Esophagus muscularis mucosa (tissue), 4 donors: ENCODE results near the gene PSD4. TPM values are rescaled to one million over a fixed set of nuclear protein-coding genes. Genes with fewer than 3 reads are reported as not detected.

Experiments
- DNase-seq: peaks from one replicate; pipeline ENCODE4 v3.0.0-alpha.2; 2017; ENCODE audit errors: extremely low spot score
- H3K27ac ChIP-seq, 4 donors: fragments of 200-600 bp; sonication (generic); replicated peaks in 1 of 4; 1 replicate in 3 of 4; 2 replicates in 1 of 4; pipeline ENCODE4 v1.5.1; 2016 to 2019; ENCODE audit warnings: mild to moderate bottlenecking in 1 of 4
- H3K27me3 ChIP-seq, 4 donors: fragments of 200-600 bp; sonication (generic); one replicate each; pipeline versions ENCODE4 v1.5.1 to v1.6.0; 2016 to 2019
- H3K36me3 ChIP-seq, 4 donors: fragments of 200-600 bp; sonication (generic); one replicate each; pipeline ENCODE4 v1.5.1; 2016 to 2019
- H3K4me1 ChIP-seq, 4 donors: fragments of 200-600 bp; sonication (generic); one replicate each; pipeline ENCODE4 v1.5.1; 2016 to 2019
- H3K4me3 ChIP-seq, 4 donors: fragments of 200-600 bp; sonication (generic); 1 replicate in 2 of 4; 2 replicates in 2 of 4; pipeline ENCODE4 v1.5.1; 2016 to 2019; ENCODE audit warnings: mild to moderate bottlenecking in 4 of 4, moderate library complexity in 1 of 4
- H3K9me3 ChIP-seq, 4 donors: fragments of 200-600 bp; sonication (generic); 1 replicate in 3 of 4; 2 replicates in 1 of 4; pipeline ENCODE4 v1.5.1; 2016 to 2019
- EP300 ChIP-seq: sonication (generic); formaldehyde crosslinking; IDR thresholded peaks from one replicate; pipeline ENCODE4 v1.6.1; 2017; ENCODE audit warnings: antibody characterized with exemption
- POLR2A ChIP-seq: fragments of 450-650 bp; IDR thresholded peaks from one replicate; pipeline ENCODE4 v1.6.1; 2017; ENCODE audit warnings: antibody characterized with exemption, moderate library complexity, mild to moderate bottlenecking, low read depth
- POLR2AphosphoS5 ChIP-seq, 2 donors: sonication (generic); formaldehyde crosslinking; IDR thresholded peaks; one replicate each; pipeline ENCODE4 v1.6.1; 2017; ENCODE audit warnings: antibody characterized with exemption in 2 of 2
- WGBS: methylation state at CpG from one replicate; pipeline ENCODE4 v1.1.5; 2018; 5-methylcytosine and 5-hydroxymethylcytosine counted together
- intact Hi-C: fragments of 100-400 bp; cut with DNase I; formaldehyde crosslinking; loops from one replicate; pipeline ENCODE4 v1.15.1; 2023
- total RNA-seq, 4 donors: library from RNA; depleted of rRNA; stranded (reverse); fragments of >200 nt; gene quantifications; one replicate each; pipeline versions ENCODE4 v1.1.0 to v1.2.1, GENCODE V29; 2016
- TF ChIP-seq, protein P1 (sequence below), 3 experiments: fragments of 200-600 bp in 2 of 3; fragments of 450-650 bp in 1 of 3; sonication (generic) in 2 of 3; IDR thresholded peaks; one replicate each; pipeline ENCODE4 v1.5.1; 2017 to 2019; ENCODE audit warnings: antibody characterized with exemption in 3 of 3, mild to moderate bottlenecking in 2 of 3, moderate library complexity in 1 of 3

Gene PSD4
- total RNA-seq, 4 donors from 2014 or later, result 3.1 to 4.6 (median 3.6) TPM

- intact Hi-C loops, result no loop called here
- Histone ChIP-seq H3K9me3 (no peaks in the 10 kb centered on the region), H3K4me3 (no peak overlapping the region), H3K27me3 (no peaks in the 10 kb centered on the region), H3K27ac (no peak overlapping the region), H3K36me3 (no peaks in the 10 kb centered on the region), H3K4me1 (peaks cover 38 to 68% (median 63%) of the 10 kb centered on the region in 4 donors)
- TF ChIP-seq POLR2AphosphoS5 (IDR thresholded peaks at IDR 0.05) (no peak), POLR2A (no peak), EP300 (no peak)
- WGBS, result 78% methylated on average over 4 of the region's 4 CpGs
- DNase-seq, result no peak
Measured at GRCh38 chr2:113214141-113214540, 40.4 kb downstream of the PSD4 start.

- no peaks in the 10 kb centered on the region for H3K27me3 ChIP-seq
- H3K4me1 ChIP-seq, result peaks cover 38 to 68% (median 63%) of the 10 kb centered on the region in 4 donors
- no peak for DNase-seq
- TF ChIP-seq POLR2AphosphoS5 (IDR thresholded peaks at IDR 0.05), result no peak
- TF ChIP-seq, protein P1, sequence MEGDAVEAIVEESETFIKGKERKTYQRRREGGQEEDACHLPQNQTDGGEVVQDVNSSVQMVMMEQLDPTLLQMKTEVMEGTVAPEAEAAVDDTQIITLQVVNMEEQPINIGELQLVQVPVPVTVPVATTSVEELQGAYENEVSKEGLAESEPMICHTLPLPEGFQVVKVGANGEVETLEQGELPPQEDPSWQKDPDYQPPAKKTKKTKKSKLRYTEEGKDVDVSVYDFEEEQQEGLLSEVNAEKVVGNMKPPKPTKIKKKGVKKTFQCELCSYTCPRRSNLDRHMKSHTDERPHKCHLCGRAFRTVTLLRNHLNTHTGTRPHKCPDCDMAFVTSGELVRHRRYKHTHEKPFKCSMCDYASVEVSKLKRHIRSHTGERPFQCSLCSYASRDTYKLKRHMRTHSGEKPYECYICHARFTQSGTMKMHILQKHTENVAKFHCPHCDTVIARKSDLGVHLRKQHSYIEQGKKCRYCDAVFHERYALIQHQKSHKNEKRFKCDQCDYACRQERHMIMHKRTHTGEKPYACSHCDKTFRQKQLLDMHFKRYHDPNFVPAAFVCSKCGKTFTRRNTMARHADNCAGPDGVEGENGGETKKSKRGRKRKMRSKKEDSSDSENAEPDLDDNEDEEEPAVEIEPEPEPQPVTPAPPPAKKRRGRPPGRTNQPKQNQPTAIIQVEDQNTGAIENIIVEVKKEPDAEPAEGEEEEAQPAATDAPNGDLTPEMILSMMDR (IDR thresholded peaks at IDR 0.05), result no peak
- no peak for TF ChIP-seq POLR2A
- TF ChIP-seq EP300, result no peak
- H3K9me3 ChIP-seq, result no peaks in the 10 kb centered on the region
- WGBS, result 100% methylated on average over 1 of the region's 2 CpGs
- intact Hi-C loops, result no loop called here
- H3K36me3 ChIP-seq, result no peaks in the 10 kb centered on the region
- H3K4me3 ChIP-seq, result no peak overlapping the region
- H3K27ac ChIP-seq, result no peak overlapping the region
Measured at GRCh38 chr2:113215056-113215455, 41.3 kb downstream of the PSD4 start.

- Histone ChIP-seq H3K27ac (peak overlapping the region in 1 of 4 donors; percentile 6), H3K4me1 (peaks cover 28 to 59% (median 53%) of the 10 kb centered on the region in 4 donors), H3K4me3 (no peak overlapping the region), H3K27me3 (no peaks in the 10 kb centered on the region), H3K36me3 (no peaks in the 10 kb centered on the region), H3K9me3 (no peaks in the 10 kb centered on the region)
- intact Hi-C loops, result no loop called here
- 100% methylated on average over 2 of the region's 2 CpGs for WGBS
- no peak for DNase-seq
- no peak for TF ChIP-seq POLR2AphosphoS5 (IDR thresholded peaks at IDR 0.05)
- TF ChIP-seq, protein P1 (IDR thresholded peaks at IDR 0.05), result no peak
- TF ChIP-seq POLR2A, result no peak
- TF ChIP-seq EP300, result no peak
Measured at GRCh38 chr2:113216321-113216720, 42.5 kb downstream of the PSD4 start.

- Histone ChIP-seq H3K4me1 (peaks cover 22 to 53% (median 46%) of the 10 kb centered on the region in 4 donors), H3K4me3 (no peak overlapping the region), H3K9me3 (no peaks in the 10 kb centered on the region), H3K36me3 (no peaks in the 10 kb centered on the region), H3K27ac (peak overlapping the region; percentile 54 to 66 (median 56)), H3K27me3 (no peaks in the 10 kb centered on the region)
- intact Hi-C loops, result no loop called here
- WGBS, result 52% methylated on average over 6 of the region's 6 CpGs
- DNase-seq, result no peak
- TF ChIP-seq EP300, result no peak
- TF ChIP-seq, protein P1 (IDR thresholded peaks at IDR 0.05), result no peak
- TF ChIP-seq POLR2AphosphoS5 (IDR thresholded peaks at IDR 0.05), result no peak
- TF ChIP-seq POLR2A, result no peak
Measured at GRCh38 chr2:113216891-113217454, 43.2 kb downstream of the PSD4 start.

DNA sequence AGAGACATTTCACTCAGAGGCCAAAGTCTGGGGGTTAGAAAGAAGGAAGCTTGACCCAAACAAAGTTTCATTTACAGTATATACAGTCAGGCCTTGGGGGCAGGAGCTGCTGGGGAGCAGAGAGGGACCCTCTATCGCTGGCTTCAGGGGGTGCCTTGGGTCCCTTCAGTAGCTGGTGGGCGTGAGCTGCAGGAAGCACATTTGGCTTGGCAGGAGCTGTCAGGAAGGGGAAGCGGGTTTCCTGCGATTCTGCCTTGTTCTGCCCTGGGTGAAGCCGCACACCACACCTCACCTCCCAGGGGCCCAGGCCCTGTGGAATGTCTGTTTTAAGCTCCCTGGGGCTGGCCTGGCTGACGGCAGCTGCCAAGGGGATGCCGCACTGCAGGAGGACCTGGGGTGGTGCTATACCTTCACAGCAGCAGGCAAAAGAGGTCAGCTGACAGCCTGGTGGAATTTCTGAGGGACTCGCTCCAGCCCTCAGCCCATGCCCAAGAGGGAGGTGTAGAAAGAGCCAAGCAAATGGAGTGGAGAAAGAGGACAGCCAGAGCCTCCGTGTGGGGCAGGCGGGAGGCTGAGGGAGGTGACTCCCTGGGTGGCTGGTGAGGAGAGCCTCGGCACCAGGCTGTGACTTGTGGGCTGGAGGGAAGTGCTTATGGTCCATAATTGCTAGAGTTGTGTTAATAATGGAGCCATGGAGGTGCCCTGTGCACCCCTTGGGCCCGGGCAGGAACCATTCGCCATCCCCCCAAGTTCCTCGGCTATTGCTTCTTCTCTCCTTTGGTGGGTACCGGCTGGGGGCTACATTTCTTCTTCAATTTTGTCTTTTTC lies 43.9 kb downstream of the PSD4 start:
- no peak for DNase-seq
- Histone ChIP-seq H3K4me1 (peaks cover 15 to 46% (median 39%) of the 10 kb centered on the region in 4 donors), H3K4me3 (no peak overlapping the region), H3K9me3 (no peaks in the 10 kb centered on the region), H3K27ac (peak overlapping the region; percentile 54 to 66 (median 56)), H3K36me3 (no peaks in the 10 kb centered on the region), H3K27me3 (no peaks in the 10 kb centered on the region)
- TF ChIP-seq POLR2AphosphoS5 (IDR thresholded peaks at IDR 0.05) (no peak), EP300 (no peak), POLR2A (no peak)
- TF ChIP-seq, protein P1 (IDR thresholded peaks at IDR 0.05), result no peak
- intact Hi-C loops, result no loop called here
- WGBS, result 75% methylated on average over 10 of the region's 15 CpGs
